ENCODE results near the gene RARB.

RARB gene

GRCh38 chr3:25420885-25421284 is 7.2 kb upstream of the RARB start:
- no peak for DNase-seq (ENCODE audit: low read depth, low spot score)
- Histone ChIP-seq H3K27ac (ENCODE audit: low read length) (no peak overlapping the region), H3K4me3 (ENCODE audit: low read length) (no peak overlapping the region), H3K36me3 (ENCODE audit: control insufficient read depth, insufficient read depth, low read length) (no peaks in the 10 kb centered on the region), H3K9me3 (ENCODE audit: control insufficient read depth, insufficient read depth, low read length) (no peaks in the 10 kb centered on the region; the same call in 1 of the 2 replicates), H3K4me1 (ENCODE audit: control insufficient read depth, insufficient read depth, low read length) (peaks cover 10% of the 10 kb centered on the region; the same call in 1 of the 2 replicates), H3K27me3 (ENCODE audit: control insufficient read depth, insufficient read depth, low read length) (no peaks in the 10 kb centered on the region)

GRCh38 chr3:25421747-25422146 is 6.3 kb upstream of the RARB start:
- H3K4me1 ChIP-seq (ENCODE audit: control insufficient read depth, insufficient read depth, low read length): peaks cover 12% of the 10 kb centered on the region; the same call in 1 of the 2 replicates

GRCh38 chr3:25423780-25424588 is 4.1 kb upstream of the RARB start:
- H3K4me1 ChIP-seq (ENCODE audit: control insufficient read depth, insufficient read depth, low read length): peaks cover 16% of the 10 kb centered on the region

More at GRCh38 chr3:25421747-25422146, 6.3 kb upstream of the RARB start:
- Histone ChIP-seq H3K9me3 (ENCODE audit: control insufficient read depth, insufficient read depth, low read length) (no peaks in the 10 kb centered on the region; the same call in 1 of the 2 replicates), H3K4me3 (ENCODE audit: low read length) (no peak overlapping the region), H3K27ac (ENCODE audit: low read length) (no peak overlapping the region), H3K36me3 (ENCODE audit: control insufficient read depth, insufficient read depth, low read length) (no peaks in the 10 kb centered on the region), H3K27me3 (ENCODE audit: control insufficient read depth, insufficient read depth, low read length) (no peaks in the 10 kb centered on the region)
- DNase-seq (ENCODE audit: low read depth, low spot score): no peak
- no CpG with 5 or more reads among the region's 2 CpGs for WGBS (ENCODE audit: insufficient coverage, insufficient read length)

GRCh38 chr3:25424614-25425013 is 3.4 kb upstream of the RARB start:
- peaks cover 13% of the 10 kb centered on the region for H3K4me1 ChIP-seq (ENCODE audit: control insufficient read depth, insufficient read depth, low read length)
- no peak for DNase-seq (ENCODE audit: low read depth, low spot score)

More at GRCh38 chr3:25423780-25424588, 4.1 kb upstream of the RARB start:
- Histone ChIP-seq H3K27ac (ENCODE audit: low read length) (no peak overlapping the region), H3K4me3 (ENCODE audit: low read length) (no peak overlapping the region), H3K36me3 (ENCODE audit: control insufficient read depth, insufficient read depth, low read length) (no peaks in the 10 kb centered on the region), H3K9me3 (ENCODE audit: control insufficient read depth, insufficient read depth, low read length) (no peaks in the 10 kb centered on the region), H3K27me3 (ENCODE audit: control insufficient read depth, insufficient read depth, low read length) (peaks cover 3% of the 10 kb centered on the region; the same call in 1 of the 2 replicates)
- no CpG with 5 or more reads among the region's 9 CpGs for WGBS (ENCODE audit: insufficient coverage, insufficient read length)
- no peak for DNase-seq (ENCODE audit: low read depth, low spot score)

GRCh38 chr3:25426408-25426807 is 1.7 kb upstream of the RARB start:
- no peaks in the 10 kb centered on the region for H3K36me3 ChIP-seq (ENCODE audit: control insufficient read depth, insufficient read depth, low read length)
- no peak for DNase-seq (ENCODE audit: low read depth, low spot score)
- peaks cover 3% of the 10 kb centered on the region; the same call in 1 of the 2 replicates for H3K27me3 ChIP-seq (ENCODE audit: control insufficient read depth, insufficient read depth, low read length)
- H3K9me3 ChIP-seq (ENCODE audit: control insufficient read depth, insufficient read depth, low read length): no peaks in the 10 kb centered on the region
- no peak overlapping the region for H3K27ac ChIP-seq (ENCODE audit: low read length)
- WGBS (ENCODE audit: insufficient coverage, insufficient read length): no CpG with 5 or more reads among the region's 2 CpGs
- H3K4me1 ChIP-seq (ENCODE audit: control insufficient read depth, insufficient read depth, low read length): peaks cover 11% of the 10 kb centered on the region
- no peak overlapping the region for H3K4me3 ChIP-seq (ENCODE audit: low read length)

More at GRCh38 chr3:25424614-25425013, 3.4 kb upstream of the RARB start:
- Histone ChIP-seq H3K4me3 (ENCODE audit: low read length) (no peak overlapping the region), H3K27ac (ENCODE audit: low read length) (no peak overlapping the region), H3K27me3 (ENCODE audit: control insufficient read depth, insufficient read depth, low read length) (peaks cover 3% of the 10 kb centered on the region; the same call in 1 of the 2 replicates), H3K9me3 (ENCODE audit: control insufficient read depth, insufficient read depth, low read length) (no peaks in the 10 kb centered on the region), H3K36me3 (ENCODE audit: control insufficient read depth, insufficient read depth, low read length) (no peaks in the 10 kb centered on the region)
- WGBS (ENCODE audit: insufficient coverage, insufficient read length): no CpG with 5 or more reads among the region's 5 CpGs

GRCh38 chr3:25427155-25427554 is 908 bp upstream of the RARB start:
- no peaks in the 10 kb centered on the region for H3K36me3 ChIP-seq (ENCODE audit: control insufficient read depth, insufficient read depth, low read length)
- no peak for DNase-seq (ENCODE audit: low read depth, low spot score)
- no peak overlapping the region for H3K27ac ChIP-seq (ENCODE audit: low read length)
- peaks cover 11% of the 10 kb centered on the region for H3K4me1 ChIP-seq (ENCODE audit: control insufficient read depth, insufficient read depth, low read length)
- no peaks in the 10 kb centered on the region for H3K9me3 ChIP-seq (ENCODE audit: control insufficient read depth, insufficient read depth, low read length)
- peaks cover 3% of the 10 kb centered on the region; the same call in 1 of the 2 replicates for H3K27me3 ChIP-seq (ENCODE audit: control insufficient read depth, insufficient read depth, low read length)
- no peak overlapping the region for H3K4me3 ChIP-seq (ENCODE audit: low read length)
- WGBS (ENCODE audit: insufficient coverage, insufficient read length): no CpG with 5 or more reads among the region's 2 CpGs

- H3K27me3 ChIP-seq (ENCODE audit: control insufficient read depth, insufficient read depth, low read length): peaks cover 3% of the 10 kb centered on the region; the same call in 1 of the 2 replicates
- H3K4me3 ChIP-seq (ENCODE audit: low read length): peak overlapping the region; percentile 50; the same call in 1 of the 2 replicates
- no peak overlapping the region for H3K27ac ChIP-seq (ENCODE audit: low read length)
- DNase-seq (ENCODE audit: low read depth, low spot score): no peak
- no peaks in the 10 kb centered on the region for H3K9me3 ChIP-seq (ENCODE audit: control insufficient read depth, insufficient read depth, low read length)
- no CpG with 5 or more reads among the region's 13 CpGs for WGBS (ENCODE audit: insufficient coverage, insufficient read length)
- peaks cover 11% of the 10 kb centered on the region for H3K4me1 ChIP-seq (ENCODE audit: control insufficient read depth, insufficient read depth, low read length)
- no peaks in the 10 kb centered on the region for H3K36me3 ChIP-seq (ENCODE audit: control insufficient read depth, insufficient read depth, low read length)
These were observed 511 bp upstream of the RARB start for GRCh38 chr3:25427563-25427941.

- peaks cover 3% of the 10 kb centered on the region; the same call in 1 of the 2 replicates for H3K27me3 ChIP-seq (ENCODE audit: control insufficient read depth, insufficient read depth, low read length)
- H3K4me1 ChIP-seq (ENCODE audit: control insufficient read depth, insufficient read depth, low read length): peaks cover 11% of the 10 kb centered on the region
- no CpG with 5 or more reads among the region's 6 CpGs for WGBS (ENCODE audit: insufficient coverage, insufficient read length)
- H3K27ac ChIP-seq (ENCODE audit: low read length): no peak overlapping the region
- H3K36me3 ChIP-seq (ENCODE audit: control insufficient read depth, insufficient read depth, low read length): no peaks in the 10 kb centered on the region
- H3K9me3 ChIP-seq (ENCODE audit: control insufficient read depth, insufficient read depth, low read length): no peaks in the 10 kb centered on the region
- DNase-seq (ENCODE audit: low read depth, low spot score): no peak
- H3K4me3 ChIP-seq (ENCODE audit: low read length): peak overlapping the region; percentile 1; the same call in 1 of the 2 replicates
These were observed 799 bp downstream of the RARB start for GRCh38 chr3:25428789-25429335.

GRCh38 chr3:25429361-25430286 is 1.6 kb downstream of the RARB start:
- H3K27me3 ChIP-seq (ENCODE audit: control insufficient read depth, insufficient read depth, low read length): peaks cover 3% of the 10 kb centered on the region; the same call in 1 of the 2 replicates
- no peaks in the 10 kb centered on the region for H3K9me3 ChIP-seq (ENCODE audit: control insufficient read depth, insufficient read depth, low read length)
- H3K4me1 ChIP-seq (ENCODE audit: control insufficient read depth, insufficient read depth, low read length): peaks cover 8% of the 10 kb centered on the region
- no peak overlapping the region for H3K4me3 ChIP-seq (ENCODE audit: low read length)
- no peaks in the 10 kb centered on the region for H3K36me3 ChIP-seq (ENCODE audit: control insufficient read depth, insufficient read depth, low read length)
- no peak for DNase-seq (ENCODE audit: low read depth, low spot score)
- no peak overlapping the region for H3K27ac ChIP-seq (ENCODE audit: low read length)
- no CpG with 5 or more reads among the region's 12 CpGs for WGBS (ENCODE audit: insufficient coverage, insufficient read length)
